Mucosa of descending colon (tissue), 3 donors: Measurements from ENCODE around the gene MEAF6. TPM values are rescaled to one million over a fixed set of nuclear protein-coding genes. Genes with fewer than 3 reads are reported as not detected.

Experiments used
- ATAC-seq: fragments of 200-7000 bp; cut with Tn5 transposase; one replicate; pipeline ENCODE4 v1.9.1; 2020; ENCODE audit warnings: mild to moderate bottlenecking, moderate library complexity
- DNase-seq, 3 donors: peaks; one replicate each; pipeline ENCODE4 v3.0.0-alpha.2; 2020
- H3K36me3 ChIP-seq: fragments of 200-600 bp; one replicate; pipeline ENCODE4 v1.8.0; 2021; ENCODE audit warnings: low read depth, mild to moderate bottlenecking
- H3K4me1 ChIP-seq: fragments of 200-600 bp; one replicate; pipeline ENCODE4 v1.8.0; 2021; ENCODE audit warnings: low read depth, mild to moderate bottlenecking
- H3K4me3 ChIP-seq: fragments of 200-600 bp; one replicate; pipeline ENCODE4 v1.8.0; 2021; ENCODE audit warnings: mild to moderate bottlenecking
- H3K9me3 ChIP-seq: fragments of 200-600 bp; one replicate; pipeline ENCODE4 v1.8.0; 2021; ENCODE audit warnings: mild to moderate bottlenecking
- intact Hi-C, 2 donors: fragments of 100-400 bp; cut with DNase I in 1 of 2; cut with micrococcal nuclease in 1 of 2; formaldehyde crosslinking; loops; one replicate each; pipeline versions ENCODE4 v1.11.0 to v1.11.1; 2022; cut with DNase I, micrococcal nuclease
- microRNA-seq: library from miRNA; unstranded; fragments of <30 nt; microRNA quantifications from one replicate; pipeline ENCODE4, GENCODE V29; 2019
- total RNA-seq, 3 donors: library from RNA; stranded (reverse); fragmentation: NEBNext Ultra II Directional in 2 of 3; extraction: Animal tissue kit (Norgen Biotek cat#: 25700) in 2 of 3; gene quantifications; one replicate each; pipeline versions ENCODE4 v1.2.1 to v1.2.4, GENCODE V29; 2021 to 2023
- TF ChIP-seq, protein P1 (sequence below): fragments of 200-600 bp; IDR thresholded peaks from one replicate; pipeline ENCODE4 v1.8.0; 2022; ENCODE audit warnings: antibody characterized with exemption, mild to moderate bottlenecking
- donor health status: DM: no; HTN: no; CAD: no; lungs with moderate emphysema.
- donor health status: DM: no; HTN: no; CAD: no.
- donor health status: DM: no; HTN: yes; CAD: no.

The MEAF6 gene
- total RNA-seq, 3 donors from 2014 or later: 30.2 to 59.5 (median 35.4) TPM

DNA sequence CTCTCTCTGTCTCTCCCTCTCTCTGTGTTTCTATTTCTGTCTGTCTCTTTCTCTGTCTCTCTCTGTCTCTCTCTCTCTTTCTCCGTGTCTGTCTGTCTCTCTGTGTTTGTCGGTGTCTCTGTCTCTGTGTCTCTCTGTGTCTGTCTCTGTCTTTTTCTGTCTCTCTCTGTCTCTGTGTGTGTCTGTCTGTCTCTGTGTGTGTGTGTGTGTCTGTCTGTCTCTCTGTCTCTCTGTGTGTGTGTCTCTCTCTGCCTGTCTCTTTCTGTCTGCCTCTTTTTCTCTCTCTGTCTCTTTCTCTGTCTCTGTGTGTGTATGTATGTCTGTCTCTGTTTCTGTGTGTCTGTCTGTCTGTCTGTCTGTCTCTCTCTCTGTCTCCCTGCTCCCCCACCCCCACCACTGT, 71.9 kb downstream of the MEAF6 start:
- Histone ChIP-seq H3K36me3 (no peaks in the 10 kb centered on the region), H3K4me3 (no peak overlapping the region), H3K4me1 (no peaks in the 10 kb centered on the region), H3K9me3 (no peaks in the 10 kb centered on the region)
- ATAC-seq (no peak), DNase-seq (no peak)
- TF ChIP-seq, protein P1, sequence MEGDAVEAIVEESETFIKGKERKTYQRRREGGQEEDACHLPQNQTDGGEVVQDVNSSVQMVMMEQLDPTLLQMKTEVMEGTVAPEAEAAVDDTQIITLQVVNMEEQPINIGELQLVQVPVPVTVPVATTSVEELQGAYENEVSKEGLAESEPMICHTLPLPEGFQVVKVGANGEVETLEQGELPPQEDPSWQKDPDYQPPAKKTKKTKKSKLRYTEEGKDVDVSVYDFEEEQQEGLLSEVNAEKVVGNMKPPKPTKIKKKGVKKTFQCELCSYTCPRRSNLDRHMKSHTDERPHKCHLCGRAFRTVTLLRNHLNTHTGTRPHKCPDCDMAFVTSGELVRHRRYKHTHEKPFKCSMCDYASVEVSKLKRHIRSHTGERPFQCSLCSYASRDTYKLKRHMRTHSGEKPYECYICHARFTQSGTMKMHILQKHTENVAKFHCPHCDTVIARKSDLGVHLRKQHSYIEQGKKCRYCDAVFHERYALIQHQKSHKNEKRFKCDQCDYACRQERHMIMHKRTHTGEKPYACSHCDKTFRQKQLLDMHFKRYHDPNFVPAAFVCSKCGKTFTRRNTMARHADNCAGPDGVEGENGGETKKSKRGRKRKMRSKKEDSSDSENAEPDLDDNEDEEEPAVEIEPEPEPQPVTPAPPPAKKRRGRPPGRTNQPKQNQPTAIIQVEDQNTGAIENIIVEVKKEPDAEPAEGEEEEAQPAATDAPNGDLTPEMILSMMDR: no peak
- intact Hi-C loops: no loop called here

Small RNAs within 50 kb of the gene (microRNA-seq; reads per million reads assigned to microRNA genes)
- gene MIR5581 (0.70 reads per million), gene MIR6732 (not detected)

Other genes with a start within 250 kb of the MEAF6 start
- gene ZC3H12A, start 40.2 kb downstream of the MEAF6 start, total RNA-seq: 10 to 100 TPM; 25.6 to 42.4 (median 25.9) TPM
- 10 to 100 TPM; 16.8 to 22.5 (median 21.3) TPM for gene SNIP1, start 39.5 kb upstream of the MEAF6 start, total RNA-seq
- gene DNALI1, start 42.2 kb upstream of the MEAF6 start, total RNA-seq: 1 to 10 TPM; 3.2 to 9.1 (median 3.6) TPM
- 10 to 100 TPM; 31.2 to 38.4 (median 34.0) TPM for gene GNL2, start 81.2 kb upstream of the MEAF6 start, total RNA-seq
- gene RSPO1, start 120.1 kb upstream of the MEAF6 start, total RNA-seq: 1 to 10 TPM in 1 of 3 donors, under 1 TPM in 2; 0.12 to 1.7 (median 0.53) TPM
- gene CDCA8, start 177.8 kb upstream of the MEAF6 start, total RNA-seq: 10 to 100 TPM in 2 of 3 donors, 1 to 10 TPM in 1; 3.8 to 16.8 (median 10.1) TPM